Rectal smooth muscle tissue (tissue), 1 donor: ENCODE measurements around the gene TUBA8.
"Not testable (repeated sequence)": the region's sequence is repeated elsewhere in the genome, so short reads cannot be mapped to it uniquely, and the experiment has no call there.

Source experiments
- H3K27ac ChIP-seq: one replicate; pipeline ENCODE4 v1.7.0; 2013; ENCODE audit warnings: low read depth, low read length, inconsistent platforms
- H3K27me3 ChIP-seq: one replicate; pipeline ENCODE4 v1.7.0; 2013; ENCODE audit warnings: low read length; ENCODE audit not compliant: control insufficient read depth, insufficient read depth
- H3K36me3 ChIP-seq: one replicate; pipeline ENCODE4 v1.7.0; 2013; ENCODE audit warnings: low read length; ENCODE audit not compliant: control insufficient read depth, insufficient read depth
- H3K4me1 ChIP-seq: one replicate; pipeline ENCODE4 v1.7.0; 2013; ENCODE audit warnings: low read length; ENCODE audit not compliant: control insufficient read depth, insufficient read depth
- H3K4me3 ChIP-seq: one replicate; pipeline ENCODE4 v1.7.0; 2013; ENCODE audit warnings: low read length
- H3K9ac ChIP-seq: one replicate; pipeline ENCODE4 v1.7.0; 2013; ENCODE audit warnings: low read length

TUBA8 gene

DNA sequence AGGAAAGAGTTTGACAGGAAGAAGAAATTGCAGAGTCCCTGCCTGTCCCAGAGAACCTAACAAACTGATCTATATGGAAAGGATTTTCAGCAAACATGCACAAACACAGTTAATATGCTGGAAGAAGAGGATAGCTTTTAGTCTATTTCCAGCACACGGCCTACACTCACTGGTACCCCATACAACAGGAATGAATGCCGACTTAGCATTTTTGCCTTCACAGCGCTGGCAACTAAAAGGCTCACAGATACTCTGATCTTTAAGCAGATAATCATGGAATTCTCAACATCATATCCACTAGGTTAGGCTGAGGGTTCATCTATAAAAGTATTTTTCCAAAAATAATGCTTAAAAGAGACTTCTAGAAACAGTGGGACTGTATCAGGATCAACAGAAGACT lies 9.8 kb upstream of the TUBA8 start:
- Histone ChIP-seq H3K4me3 (no peak overlapping the region), H3K9ac (no peak overlapping the region), H3K27me3 (no peaks in the 10 kb centered on the region), H3K4me1 (peaks cover under 1% of the 10 kb centered on the region), H3K36me3 (peaks cover 2% of the 10 kb centered on the region), H3K27ac (no peak overlapping the region)

DNA sequence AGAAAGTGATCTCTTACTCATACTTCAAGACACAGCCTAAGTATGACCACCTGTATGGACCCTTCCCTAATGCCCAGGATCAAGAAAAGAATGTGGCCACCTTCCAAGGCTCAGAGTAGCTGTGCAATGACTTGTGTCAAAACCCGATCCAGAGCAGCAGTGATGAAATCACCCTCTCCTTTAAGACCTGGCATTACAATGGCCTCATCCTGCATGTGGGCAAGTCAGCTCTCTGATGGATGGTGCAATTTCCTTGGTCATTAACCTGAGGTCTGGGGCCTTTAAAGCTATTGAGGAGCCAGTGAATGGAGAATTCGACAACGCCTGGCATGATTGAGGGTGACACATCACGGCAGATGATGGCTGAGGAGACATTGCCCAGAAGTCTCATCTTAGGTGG lies 9.1 kb upstream of the TUBA8 start:
- Histone ChIP-seq H3K4me3 (no peak overlapping the region), H3K9ac (no peak overlapping the region), H3K36me3 (no peaks in the 10 kb centered on the region), H3K27ac (no peak overlapping the region), H3K27me3 (no peaks in the 10 kb centered on the region), H3K4me1 (no peaks in the 10 kb centered on the region)

DNA sequence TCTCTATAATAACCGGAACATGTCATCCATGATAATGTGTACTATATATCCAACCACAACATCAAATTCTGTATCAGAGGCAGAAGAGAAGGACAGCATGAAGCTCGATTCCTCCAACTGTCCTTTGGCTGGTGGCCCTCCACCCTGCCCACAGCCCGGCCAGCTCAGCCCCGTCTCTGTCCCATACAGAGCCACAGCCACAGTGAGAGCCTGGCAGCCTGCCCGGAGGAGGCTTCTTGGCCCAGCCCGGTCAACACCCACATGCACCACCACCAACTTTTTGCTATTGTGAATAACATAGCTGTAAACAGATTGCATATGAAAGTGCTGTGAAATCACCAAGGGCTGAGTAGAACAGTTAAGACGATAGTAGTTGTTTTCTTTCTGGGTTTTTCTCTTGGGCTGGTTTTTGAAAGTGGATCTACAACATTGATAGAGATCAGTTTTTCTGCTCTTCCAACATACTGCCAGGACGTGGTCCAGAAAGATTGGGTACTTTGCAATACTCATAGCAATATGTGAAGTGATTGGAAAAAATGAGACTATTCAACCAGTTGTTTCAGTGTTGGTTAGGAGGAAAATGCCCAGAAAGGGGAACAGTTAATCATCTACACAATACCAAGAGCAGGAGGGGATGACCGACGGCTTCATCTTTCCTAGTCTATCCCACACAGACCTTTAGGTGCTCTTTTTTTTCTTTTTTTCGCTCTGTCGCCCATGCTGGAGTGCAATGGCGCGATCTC lies 6.9 kb upstream of the TUBA8 start:
- Histone ChIP-seq H3K27me3 (no peaks in the 10 kb centered on the region), H3K9ac (no peak overlapping the region), H3K4me3 (no peak overlapping the region), H3K4me1 (no peaks in the 10 kb centered on the region), H3K36me3 (no peaks in the 10 kb centered on the region), H3K27ac (no peak overlapping the region)

DNA sequence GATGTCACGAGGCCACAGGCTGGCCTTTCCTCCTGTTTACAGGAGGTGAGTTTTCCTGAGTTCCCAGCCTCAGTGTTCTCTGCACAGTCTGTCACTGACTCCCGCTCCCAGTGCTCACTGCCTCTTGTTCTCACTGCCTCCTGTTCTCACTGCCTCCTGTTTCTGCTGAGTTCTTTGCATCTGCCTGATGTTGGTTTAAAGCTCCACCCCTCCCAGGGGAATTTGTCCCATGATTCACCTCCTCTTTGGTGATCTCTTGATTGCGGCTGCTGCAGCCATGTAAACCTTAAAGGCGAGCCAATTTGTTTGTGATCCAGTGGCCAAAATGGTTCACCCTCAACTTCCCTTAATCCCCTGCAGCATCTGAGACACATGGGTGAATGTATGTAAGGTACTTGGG lies 6.0 kb upstream of the TUBA8 start:
- H3K4me3 ChIP-seq = no peak overlapping the region

DNA sequence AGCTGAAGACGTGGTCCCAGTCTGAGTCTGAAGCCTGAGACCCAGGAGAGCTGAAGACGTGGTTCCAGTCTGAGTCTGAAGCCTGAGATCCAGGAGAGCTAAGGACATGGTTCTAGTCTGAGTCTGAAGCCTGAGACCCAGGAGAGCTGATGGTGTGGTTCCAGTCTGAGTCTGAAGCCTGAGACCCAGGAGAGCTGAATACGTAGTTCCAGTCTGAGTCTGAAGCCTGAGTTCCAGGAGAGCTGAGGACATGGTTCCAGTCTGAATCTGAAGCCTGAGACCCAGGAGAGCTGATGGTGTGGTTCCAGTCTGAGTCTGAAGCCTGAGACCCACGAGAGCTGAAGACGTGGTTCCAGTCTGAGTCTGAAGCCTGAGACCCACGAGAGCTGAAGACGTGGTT lies 4.6 kb upstream of the TUBA8 start:
- H3K9ac ChIP-seq, H3K4me3 ChIP-seq, H3K27ac ChIP-seq, H3K27me3 ChIP-seq, H3K36me3 ChIP-seq, H3K4me1 ChIP-seq: not testable (repeated sequence)

More for the DNA sequence above, 6.0 kb upstream of the TUBA8 start:
- H3K9ac ChIP-seq = no peak overlapping the region
- no peak overlapping the region for H3K27ac ChIP-seq
- H3K36me3 ChIP-seq = no peaks in the 10 kb centered on the region
- no peaks in the 10 kb centered on the region for H3K4me1 ChIP-seq
- peaks cover 1% of the 10 kb centered on the region for H3K27me3 ChIP-seq

DNA sequence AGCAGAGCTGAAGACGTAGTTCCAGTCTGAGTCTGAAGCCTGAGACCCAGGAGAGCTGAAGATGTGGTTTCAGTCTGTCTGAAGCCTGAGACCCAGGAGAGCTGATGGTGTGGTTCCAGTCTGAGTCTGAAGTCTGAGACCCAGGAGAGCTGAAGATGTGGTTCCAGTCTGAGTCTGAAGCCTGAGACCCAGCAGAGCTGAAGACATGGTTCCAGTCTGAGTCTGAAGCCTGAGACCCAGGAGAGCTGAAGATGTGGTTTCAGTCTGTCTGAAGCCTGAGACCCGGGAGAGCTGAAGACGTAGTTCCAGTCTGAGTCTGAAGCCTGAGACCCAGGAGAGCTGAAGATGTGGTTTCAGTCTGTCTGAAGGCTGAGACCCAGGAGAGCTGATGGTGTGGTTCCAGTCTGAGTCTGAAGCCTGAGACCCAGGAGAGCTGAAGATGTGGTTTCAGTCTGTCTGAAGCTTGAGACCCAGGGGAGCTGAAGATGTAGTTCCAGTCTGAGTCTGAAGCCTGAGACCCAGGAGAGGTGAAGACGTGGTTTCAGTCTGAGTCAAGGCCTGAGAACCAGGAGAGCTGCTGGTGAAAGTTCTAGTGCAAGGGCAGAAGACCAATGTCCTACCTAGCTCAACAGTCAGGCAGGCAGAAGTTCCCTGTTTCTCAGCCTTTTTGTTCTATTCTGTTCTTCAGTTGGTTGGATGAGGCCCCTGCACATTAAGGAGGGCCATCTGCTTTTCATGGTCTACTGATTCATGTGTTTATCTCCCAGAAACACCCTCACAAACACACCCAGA lies 3.9 kb upstream of the TUBA8 start:
- H3K27me3 ChIP-seq = peaks cover 12% of the 10 kb centered on the region
- not testable (repeated sequence) for H3K9ac ChIP-seq, H3K27ac ChIP-seq, H3K4me3 ChIP-seq, H3K4me1 ChIP-seq, H3K36me3 ChIP-seq

DNA sequence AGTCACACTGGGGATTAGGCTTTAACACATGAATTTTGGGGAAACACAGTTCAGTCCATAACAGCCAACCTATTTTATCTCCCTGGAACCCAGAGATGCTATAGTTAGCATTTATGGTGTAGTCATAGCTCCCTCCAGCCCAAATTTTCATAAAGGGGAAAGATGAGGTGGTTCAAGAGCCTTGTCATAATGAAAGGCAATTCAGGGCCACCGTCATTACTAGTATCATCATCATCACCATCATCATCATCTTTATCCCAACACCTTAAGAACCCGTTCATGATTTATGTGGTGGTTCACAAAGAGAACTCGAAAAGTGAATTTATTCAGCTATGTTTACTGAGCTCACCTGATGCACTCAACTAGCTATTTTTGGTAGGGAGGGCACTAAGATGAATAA lies 2.4 kb upstream of the TUBA8 start:
- H3K4me3 ChIP-seq = no peak overlapping the region
- H3K4me1 ChIP-seq = no peaks in the 10 kb centered on the region
- no peak overlapping the region for H3K9ac ChIP-seq

DNA sequence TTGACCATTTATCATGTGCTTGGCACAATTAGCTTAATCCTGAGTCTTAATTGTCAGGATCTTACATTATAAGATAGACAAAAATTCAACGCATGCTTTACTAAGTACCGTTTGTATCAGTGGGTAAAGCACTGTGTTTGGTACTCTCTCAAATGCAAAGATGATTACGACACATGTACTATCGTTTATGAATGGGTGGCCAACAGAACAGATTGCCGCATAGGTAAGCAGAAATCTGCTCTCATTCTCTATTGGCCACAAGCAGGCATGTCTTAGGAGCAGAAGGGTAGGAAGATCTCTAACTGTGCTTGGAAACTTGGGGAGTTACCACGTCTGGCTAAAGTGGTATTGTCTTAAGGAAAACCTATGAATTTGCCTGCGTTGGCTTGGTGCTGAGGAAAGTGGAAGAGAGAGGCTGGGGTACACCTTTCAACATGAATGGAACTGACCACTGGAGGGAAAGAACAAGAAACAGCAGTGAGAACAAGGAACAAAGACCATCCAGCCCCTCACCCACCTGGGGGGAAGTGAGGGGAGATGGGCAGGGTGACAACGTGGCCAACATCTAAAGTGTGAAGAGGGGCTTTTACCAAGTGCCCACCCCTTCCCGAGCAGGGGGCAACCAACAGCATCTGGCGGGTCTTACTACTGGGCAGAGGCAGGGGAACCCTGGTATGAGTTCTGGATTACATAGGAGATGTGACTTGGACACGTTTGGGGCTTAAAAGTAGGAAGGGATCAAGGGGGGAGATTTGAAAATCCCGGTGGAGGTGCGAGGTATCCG lies 1.0 kb upstream of the TUBA8 start:
- H3K4me3 ChIP-seq = peak overlapping the region; percentile 0
- no peak overlapping the region for H3K27ac ChIP-seq
- H3K9ac ChIP-seq = no peak overlapping the region
- H3K27me3 ChIP-seq = peaks cover 12% of the 10 kb centered on the region
- H3K36me3 ChIP-seq = no peaks in the 10 kb centered on the region
- no peaks in the 10 kb centered on the region for H3K4me1 ChIP-seq

More for the DNA sequence above, 2.4 kb upstream of the TUBA8 start:
- Histone ChIP-seq H3K36me3 (no peaks in the 10 kb centered on the region), H3K27me3 (peaks cover 12% of the 10 kb centered on the region), H3K27ac (no peak overlapping the region)

DNA sequence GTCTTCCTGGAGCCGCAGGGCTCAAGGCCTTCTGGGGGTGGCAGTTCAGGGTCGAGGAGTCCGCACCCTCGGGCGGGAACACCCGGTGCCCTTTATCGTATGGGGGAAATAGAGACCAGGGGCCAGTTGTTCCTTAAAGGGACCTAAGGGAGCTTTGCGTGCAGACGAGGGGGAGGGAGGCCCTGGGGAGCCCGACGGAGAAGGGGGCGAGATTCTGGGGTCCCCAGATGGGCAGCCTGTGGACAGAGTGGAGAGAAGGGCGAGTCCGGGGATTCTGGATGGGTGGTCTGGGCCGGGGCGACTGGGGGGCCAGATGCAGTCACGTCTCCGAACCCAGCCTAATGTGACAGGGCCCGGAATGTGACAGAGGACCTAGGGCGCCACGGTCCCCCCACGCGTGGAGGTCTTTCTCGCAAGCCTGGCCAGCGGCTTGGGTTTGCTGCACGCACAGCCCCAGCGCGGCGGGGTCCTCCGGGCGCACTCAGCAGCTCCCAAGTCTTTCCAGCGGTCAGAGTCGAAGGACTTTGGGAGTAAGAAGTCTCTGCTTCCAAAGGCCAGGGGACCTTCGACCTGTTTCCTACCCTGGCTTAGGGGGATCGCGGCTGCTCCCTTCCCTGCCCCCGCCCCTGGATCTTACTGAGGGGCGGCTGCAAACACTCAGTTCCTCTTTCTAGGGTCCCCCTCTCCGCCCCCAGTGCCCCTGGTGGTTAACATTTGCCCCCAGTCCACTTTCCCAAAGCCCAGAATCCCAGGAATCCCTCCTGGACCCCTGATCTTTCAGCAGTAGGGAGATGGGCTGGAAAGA lies 547 bp downstream of the TUBA8 start:
- peaks cover 12% of the 10 kb centered on the region for H3K27me3 ChIP-seq
- no peaks in the 10 kb centered on the region for H3K4me1 ChIP-seq

DNA sequence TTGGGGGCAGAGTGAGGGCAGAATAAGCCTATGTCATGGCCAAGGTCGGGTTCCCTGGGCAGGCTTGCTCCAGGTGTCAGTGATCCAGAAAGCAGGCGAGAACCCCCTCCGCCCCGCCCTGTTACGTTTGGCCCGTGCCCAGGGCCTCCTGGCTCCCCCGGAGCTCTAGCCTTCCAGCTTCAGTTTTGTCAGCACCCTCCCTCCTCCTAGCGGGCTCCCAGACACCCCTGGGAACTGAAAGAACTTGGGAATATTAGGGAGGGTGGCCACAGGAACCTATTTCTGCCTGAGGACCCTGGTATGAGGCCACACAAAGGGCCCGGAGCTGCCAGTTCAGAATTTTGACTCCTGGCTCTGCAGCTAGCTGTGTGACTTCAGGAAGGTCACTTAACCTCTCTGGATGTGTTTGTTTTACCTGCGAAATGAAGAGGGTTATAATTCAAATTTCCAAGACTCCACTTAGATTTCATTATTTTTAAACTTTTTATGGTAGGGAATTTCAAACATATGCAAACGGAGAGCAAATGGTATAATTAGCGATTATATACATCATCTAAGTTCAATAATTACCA lies 1.2 kb downstream of the TUBA8 start:
- Histone ChIP-seq H3K27me3 (peaks cover 12% of the 10 kb centered on the region), H3K9ac (no peak overlapping the region), H3K36me3 (no peaks in the 10 kb centered on the region), H3K4me3 (no peak overlapping the region), H3K4me1 (no peaks in the 10 kb centered on the region), H3K27ac (no peak overlapping the region)

More for the DNA sequence above, 547 bp downstream of the TUBA8 start:
- H3K4me3 ChIP-seq = peak overlapping the region; percentile 5
- no peak overlapping the region for H3K27ac ChIP-seq
- no peak overlapping the region for H3K9ac ChIP-seq
- no peaks in the 10 kb centered on the region for H3K36me3 ChIP-seq

DNA sequence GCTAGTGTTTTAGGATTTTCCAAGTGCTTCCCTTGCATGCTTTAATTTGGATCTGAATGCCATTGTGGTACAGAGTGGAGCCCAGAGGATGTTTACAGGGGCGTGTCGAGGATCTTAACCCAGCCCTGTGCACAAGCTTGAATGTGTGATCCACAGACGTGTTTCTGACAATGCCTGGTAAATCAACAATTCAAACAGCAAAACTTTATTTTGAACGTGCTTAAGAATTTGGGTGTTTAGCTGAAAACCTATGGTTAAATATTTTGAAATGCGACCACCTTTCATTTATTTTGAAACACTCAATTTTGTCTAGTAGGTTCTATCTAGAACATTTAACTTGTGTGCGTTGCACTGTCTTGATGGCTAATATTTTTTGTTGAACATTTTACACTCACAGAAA lies 1.8 kb downstream of the TUBA8 start:
- no peak overlapping the region for H3K27ac ChIP-seq
- H3K27me3 ChIP-seq = peaks cover 12% of the 10 kb centered on the region
- H3K36me3 ChIP-seq = no peaks in the 10 kb centered on the region
- no peak overlapping the region for H3K4me3 ChIP-seq
- no peaks in the 10 kb centered on the region for H3K4me1 ChIP-seq
- H3K9ac ChIP-seq = no peak overlapping the region
